Activated naive CD8-positive, alpha-beta T cell treated with anti-CD3 and anti-CD28 coated beads, Interleukin-2, amount 10 ng/mL, durations not matched to agents 7 days and 5 days (primary cell): ENCODE measurements around the gene MAEA. TPM values are rescaled to one million over a fixed set of nuclear protein-coding genes. Genes with fewer than 3 reads are reported as not detected.
"Not testable (repeated sequence)": the region's sequence is repeated elsewhere in the genome, so short reads cannot be mapped to it uniquely, and the experiment has no call there.

Experiments used
- ATAC-seq: fragments of 150-1000 bp; cut with Tn5 transposase; one replicate; pipeline ENCODE4 v1.10.0; 2021; ENCODE audit warnings: low read depth, moderate library complexity
- POLR2A ChIA-PET: fragments of 350-600 bp; sonication (Branson Sonifier 250); formaldehyde crosslinking; loops from one replicate; lab custom pipeline; 2021; ENCODE audit warnings: antibody characterized with exemption; lab: Charles Lee
- DNase-seq: peaks from one replicate; pipeline ENCODE4 v3.0.0; 2021
- H3K27ac Mint-ChIP-seq: one replicate; pipeline ENCODE4 v1.8.0; 2022; ENCODE audit warnings: mild to moderate bottlenecking, mixed read lengths
- H3K27me3 Mint-ChIP-seq: one replicate; pipeline ENCODE4 v1.8.0; 2022; ENCODE audit warnings: mild to moderate bottlenecking, moderate library complexity, mixed read lengths
- H3K36me3 Mint-ChIP-seq: one replicate; pipeline ENCODE4 v1.8.0; 2021; ENCODE audit warnings: mild to moderate bottlenecking, mixed read lengths
- H3K4me1 Mint-ChIP-seq: one replicate; pipeline ENCODE4 v1.8.0; 2021; ENCODE audit warnings: mixed read lengths
- H3K4me3 Mint-ChIP-seq: one replicate; pipeline ENCODE4 v1.8.0; 2022; ENCODE audit warnings: mild to moderate bottlenecking, moderate library complexity, mixed read lengths
- H3K9me3 Mint-ChIP-seq: one replicate; pipeline ENCODE4 v1.8.0; 2021; ENCODE audit warnings: mixed read lengths
- total RNA-seq, 2 experiments: library from RNA; stranded (reverse); gene quantifications; one replicate each; pipeline ENCODE4 v1.2.3, GENCODE V29; 2021

The MAEA gene
- total RNA-seq, 2 experiments from 2014 or later: 73.2 to 82.9 TPM

DNA sequence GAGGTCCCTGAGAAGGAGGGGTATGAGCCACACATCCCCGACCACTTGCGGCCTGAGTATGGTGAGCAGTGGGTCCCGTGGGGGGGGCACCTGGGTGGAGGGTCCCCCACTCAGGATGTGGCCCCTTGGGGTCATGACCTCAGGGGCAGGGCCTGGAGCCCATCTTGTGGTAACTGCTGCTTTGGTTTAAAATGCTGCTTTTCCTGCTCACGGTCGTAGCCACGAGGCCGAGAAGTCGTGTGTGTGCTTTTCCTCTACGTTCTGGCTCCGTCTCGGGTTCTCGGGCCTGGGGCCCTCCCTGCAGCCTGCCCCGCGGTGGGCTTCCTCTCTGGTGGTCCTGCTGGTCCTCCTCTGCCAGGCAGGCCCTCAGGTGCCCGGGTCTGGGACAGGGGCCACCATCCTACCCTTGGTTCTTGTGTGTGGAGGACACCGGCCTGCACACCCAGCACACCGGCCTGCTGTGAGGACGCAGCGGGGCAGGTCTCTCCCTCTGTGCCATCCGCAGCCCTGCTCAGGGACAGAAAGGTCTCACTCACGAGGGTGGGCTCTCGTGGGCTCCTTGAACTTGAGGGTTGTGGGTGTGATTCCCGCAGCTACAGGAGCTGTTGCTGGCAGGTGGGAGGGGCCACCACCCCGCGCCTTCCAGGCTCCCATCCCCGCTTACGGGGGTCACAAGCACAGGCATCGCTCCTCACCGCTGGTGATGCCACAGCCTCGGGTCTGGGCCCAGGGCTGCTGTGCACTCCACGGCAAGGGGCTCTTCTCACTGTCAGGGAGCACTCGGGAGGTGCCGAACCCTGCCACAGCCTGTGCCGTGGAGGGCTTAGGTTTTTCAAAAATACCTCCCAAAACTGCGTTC lies 76.9 kb downstream of the MAEA start:
- Mint-ChIP-seq H3K27ac (no peak overlapping the region), H3K36me3 (no peaks in the 10 kb centered on the region), H3K4me1 (no peaks in the 10 kb centered on the region), H3K27me3 (no peaks in the 10 kb centered on the region), H3K4me3 (no peak overlapping the region), H3K9me3 (no peaks in the 10 kb centered on the region)
- ATAC-seq (no peak), DNase-seq (peak; percentile 21)
- POLR2A ChIA-PET: no interaction called here

DNA sequence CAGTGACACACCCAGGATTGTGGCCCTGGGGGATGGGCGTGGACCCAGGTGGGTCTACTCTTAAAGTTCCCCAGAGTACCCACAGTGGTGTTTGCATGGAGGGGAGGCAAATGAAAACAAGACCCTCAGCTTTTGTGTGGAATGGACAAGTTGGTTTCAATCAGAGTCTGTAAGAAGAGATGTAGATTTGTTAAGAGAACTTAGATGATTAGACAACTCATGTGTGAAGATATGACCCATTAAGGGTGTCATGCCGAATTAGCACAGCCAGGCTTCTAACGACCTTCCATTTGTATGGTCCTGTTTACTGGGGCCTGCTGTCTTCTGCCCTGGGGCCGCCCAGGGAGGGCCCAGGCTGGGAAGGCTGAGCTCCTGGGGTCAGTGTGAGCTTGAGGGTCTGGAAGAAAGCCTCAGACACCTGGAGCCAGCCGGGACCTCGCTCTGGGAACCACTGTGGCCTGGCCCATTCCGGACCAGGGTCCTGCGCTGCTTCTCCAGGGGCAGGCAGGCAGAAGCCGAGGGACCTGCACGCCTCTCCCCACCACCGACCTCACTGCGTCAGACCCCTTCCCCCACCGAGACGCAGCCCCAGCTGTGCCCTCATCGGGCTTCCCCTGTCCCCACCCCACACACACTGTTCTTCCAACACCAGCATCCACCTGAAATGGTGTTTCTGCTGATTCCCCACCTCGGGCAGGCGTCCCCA lies 77.7 kb downstream of the MAEA start:
- H3K9me3 Mint-ChIP-seq: no peaks in the 10 kb centered on the region
- no peaks in the 10 kb centered on the region for H3K27me3 Mint-ChIP-seq
- no peaks in the 10 kb centered on the region for H3K4me1 Mint-ChIP-seq
- ATAC-seq: no peak
- no peak overlapping the region for H3K4me3 Mint-ChIP-seq
- no peak overlapping the region for H3K27ac Mint-ChIP-seq
- peak; percentile 21 for DNase-seq
- H3K36me3 Mint-ChIP-seq: no peaks in the 10 kb centered on the region
- POLR2A ChIA-PET: no interaction called here

DNA sequence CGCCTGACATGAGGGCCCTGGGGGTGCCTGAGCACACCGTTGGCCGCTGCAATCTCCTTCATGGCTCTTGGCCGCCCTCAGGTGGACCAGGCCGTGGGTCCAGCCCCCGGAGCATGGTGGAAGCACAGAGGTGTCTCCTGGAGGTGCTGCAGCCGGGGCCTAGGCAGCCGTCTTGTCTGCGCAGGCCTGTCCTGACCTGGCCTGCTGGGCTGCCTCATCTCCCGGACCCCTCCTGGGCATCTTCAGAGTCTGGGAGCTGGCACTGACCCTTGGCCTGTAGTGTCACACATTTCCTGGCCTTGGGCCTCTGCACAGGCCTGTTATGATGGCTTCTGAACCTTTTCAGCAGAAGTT lies 78.2 kb downstream of the MAEA start:
- H3K4me3 Mint-ChIP-seq: no peak overlapping the region
- no peaks in the 10 kb centered on the region for H3K36me3 Mint-ChIP-seq
- H3K9me3 Mint-ChIP-seq: no peaks in the 10 kb centered on the region
- no peaks in the 10 kb centered on the region for H3K27me3 Mint-ChIP-seq
- H3K27ac Mint-ChIP-seq: no peak overlapping the region
- peak; percentile 20 for DNase-seq
- POLR2A ChIA-PET: no interaction called here
- ATAC-seq: no peak
- H3K4me1 Mint-ChIP-seq: no peaks in the 10 kb centered on the region

DNA sequence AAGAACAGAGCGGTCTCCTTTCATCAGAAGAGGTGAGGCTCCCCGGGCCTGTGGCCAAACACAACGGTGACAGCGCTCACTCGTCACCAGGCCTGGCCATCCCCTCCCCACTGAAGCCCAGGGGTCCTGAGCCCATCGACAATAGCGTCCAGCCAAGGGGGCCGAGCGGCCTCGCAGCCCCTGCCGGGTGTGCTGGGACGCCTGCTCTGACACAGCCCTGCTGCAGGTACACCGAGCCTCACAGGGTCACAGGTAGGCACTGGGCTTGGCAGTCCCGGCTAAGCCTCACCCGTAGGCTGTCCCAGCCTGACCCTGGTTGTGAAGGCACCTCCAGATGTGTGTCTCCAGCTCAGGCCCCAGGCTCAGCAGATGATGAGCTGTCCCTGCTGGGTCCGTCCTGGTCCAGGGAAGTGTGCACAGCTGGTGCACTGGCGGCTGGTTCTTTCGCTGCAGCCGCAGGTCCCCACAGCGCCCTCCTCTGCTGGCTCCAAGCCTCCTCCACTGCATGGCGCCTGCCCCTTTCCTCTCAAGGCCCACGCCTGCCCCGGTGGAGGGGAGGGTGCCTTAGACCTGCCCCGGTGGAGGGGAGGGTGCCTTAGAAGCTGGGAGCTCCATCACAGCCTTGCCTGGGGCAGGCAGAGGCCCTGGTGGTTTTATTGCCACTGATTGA lies 78.9 kb downstream of the MAEA start:
- H3K36me3 Mint-ChIP-seq: no peaks in the 10 kb centered on the region
- H3K27me3 Mint-ChIP-seq: no peaks in the 10 kb centered on the region
- no peak overlapping the region for H3K4me3 Mint-ChIP-seq
- POLR2A ChIA-PET: no interaction called here
- no peaks in the 10 kb centered on the region for H3K9me3 Mint-ChIP-seq
- ATAC-seq (no peak), DNase-seq (peak; percentile 25)
- H3K4me1 Mint-ChIP-seq: no peaks in the 10 kb centered on the region
- H3K27ac Mint-ChIP-seq: no peak overlapping the region

DNA sequence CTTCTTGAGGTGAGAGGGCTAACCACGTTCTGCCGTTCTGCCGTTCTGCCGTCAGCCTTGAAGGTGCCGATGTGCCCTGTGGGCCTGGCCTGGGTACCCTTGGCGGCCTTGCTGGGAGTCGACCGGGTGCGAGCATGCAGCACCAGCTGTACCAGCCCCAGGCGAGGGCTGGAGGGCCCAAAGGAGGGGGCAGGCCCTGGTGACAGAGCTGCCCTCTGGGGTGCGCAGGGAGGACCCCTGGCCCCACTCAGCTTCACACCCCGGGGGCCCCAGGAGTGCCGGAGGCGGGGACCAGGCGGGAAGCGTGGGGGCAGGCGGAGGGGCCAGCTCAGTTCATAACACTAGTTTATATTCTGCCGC lies 79.4 kb downstream of the MAEA start:
- DNase-seq: no peak

DNA sequence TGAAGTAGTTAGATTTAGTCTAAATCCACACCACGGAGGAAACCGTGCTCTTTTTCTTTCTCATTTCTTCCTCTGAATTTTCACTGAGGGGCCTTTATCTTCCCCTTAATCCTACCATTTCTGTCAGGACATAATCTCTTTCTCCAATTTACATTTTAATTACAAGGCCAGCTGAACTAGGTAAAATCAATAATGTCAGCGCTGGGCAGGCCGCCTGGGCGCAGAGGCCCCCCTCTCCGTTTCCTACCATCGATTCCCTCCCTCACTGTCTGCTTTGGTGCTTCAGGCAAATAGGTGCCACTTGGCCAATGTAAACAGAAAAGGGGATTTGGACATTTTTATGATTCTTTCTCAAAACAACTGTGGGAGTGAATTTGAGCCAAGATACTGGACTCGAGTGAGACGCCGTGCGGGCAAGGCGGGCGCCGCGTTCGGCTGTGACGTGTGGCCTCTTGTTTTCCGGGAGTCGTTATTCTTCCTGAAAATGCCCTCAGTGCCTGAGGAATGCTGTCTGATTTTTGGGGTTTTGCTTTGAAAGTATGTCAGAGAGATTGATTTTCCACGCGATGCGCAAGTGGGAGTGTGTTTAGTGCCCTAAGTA lies 79.9 kb downstream of the MAEA start:
- no peak for DNase-seq
- Mint-ChIP-seq H3K27ac (no peak overlapping the region), H3K4me3 (no peak overlapping the region), H3K27me3 (no peaks in the 10 kb centered on the region), H3K36me3 (no peaks in the 10 kb centered on the region), H3K4me1 (no peaks in the 10 kb centered on the region), H3K9me3 (no peaks in the 10 kb centered on the region)
- ATAC-seq: no peak
- POLR2A ChIA-PET: no interaction called here

More for the DNA sequence above, 79.4 kb downstream of the MAEA start:
- POLR2A ChIA-PET: no interaction called here
- Mint-ChIP-seq H3K27me3 (no peaks in the 10 kb centered on the region), H3K4me1 (no peaks in the 10 kb centered on the region), H3K4me3 (no peak overlapping the region), H3K27ac (no peak overlapping the region), H3K36me3 (no peaks in the 10 kb centered on the region), H3K9me3 (no peaks in the 10 kb centered on the region)
- no peak for ATAC-seq

DNA sequence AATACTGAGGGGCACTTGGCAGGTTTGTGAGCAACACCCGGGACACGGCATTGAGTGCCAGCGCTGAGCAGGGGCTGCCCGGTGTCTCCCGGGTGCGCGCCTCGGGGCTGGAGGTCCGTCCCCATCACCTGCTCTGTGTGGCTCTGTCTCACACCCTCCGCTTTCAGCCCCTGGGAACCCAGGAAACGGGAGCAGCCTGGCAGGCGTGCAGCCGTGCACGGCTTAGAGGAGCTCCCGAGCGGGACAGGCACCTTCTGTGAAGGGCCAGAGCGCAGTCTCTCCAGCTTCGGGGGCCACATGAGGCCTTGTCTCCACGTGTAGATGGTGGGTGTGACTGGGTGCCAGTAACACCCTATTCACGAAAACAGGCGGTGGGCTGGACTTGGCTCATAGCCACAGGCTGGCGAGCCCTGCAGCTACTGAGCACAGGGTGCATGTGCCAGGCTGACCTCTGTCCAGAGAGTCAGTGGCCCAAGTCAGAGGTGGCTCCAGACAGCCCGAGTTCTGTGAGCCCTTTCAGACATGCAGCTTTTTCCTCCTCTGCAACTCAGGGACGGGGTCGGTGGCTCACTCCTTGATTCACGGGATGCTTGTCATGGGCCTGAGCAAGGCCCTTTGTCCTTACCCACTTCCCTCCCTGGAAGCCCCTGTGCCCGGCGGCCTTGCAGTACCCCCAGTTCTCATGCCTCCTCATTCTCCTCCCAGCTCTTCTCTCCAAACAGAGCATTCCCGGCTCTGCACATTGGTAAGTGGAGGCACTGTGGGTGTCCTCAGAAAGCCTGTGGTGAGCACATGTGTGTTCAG lies 80.8 kb downstream of the MAEA start:
- no peaks in the 10 kb centered on the region for H3K9me3 Mint-ChIP-seq
- peak; percentile 15 for DNase-seq
- H3K4me1 Mint-ChIP-seq: no peaks in the 10 kb centered on the region

DNA sequence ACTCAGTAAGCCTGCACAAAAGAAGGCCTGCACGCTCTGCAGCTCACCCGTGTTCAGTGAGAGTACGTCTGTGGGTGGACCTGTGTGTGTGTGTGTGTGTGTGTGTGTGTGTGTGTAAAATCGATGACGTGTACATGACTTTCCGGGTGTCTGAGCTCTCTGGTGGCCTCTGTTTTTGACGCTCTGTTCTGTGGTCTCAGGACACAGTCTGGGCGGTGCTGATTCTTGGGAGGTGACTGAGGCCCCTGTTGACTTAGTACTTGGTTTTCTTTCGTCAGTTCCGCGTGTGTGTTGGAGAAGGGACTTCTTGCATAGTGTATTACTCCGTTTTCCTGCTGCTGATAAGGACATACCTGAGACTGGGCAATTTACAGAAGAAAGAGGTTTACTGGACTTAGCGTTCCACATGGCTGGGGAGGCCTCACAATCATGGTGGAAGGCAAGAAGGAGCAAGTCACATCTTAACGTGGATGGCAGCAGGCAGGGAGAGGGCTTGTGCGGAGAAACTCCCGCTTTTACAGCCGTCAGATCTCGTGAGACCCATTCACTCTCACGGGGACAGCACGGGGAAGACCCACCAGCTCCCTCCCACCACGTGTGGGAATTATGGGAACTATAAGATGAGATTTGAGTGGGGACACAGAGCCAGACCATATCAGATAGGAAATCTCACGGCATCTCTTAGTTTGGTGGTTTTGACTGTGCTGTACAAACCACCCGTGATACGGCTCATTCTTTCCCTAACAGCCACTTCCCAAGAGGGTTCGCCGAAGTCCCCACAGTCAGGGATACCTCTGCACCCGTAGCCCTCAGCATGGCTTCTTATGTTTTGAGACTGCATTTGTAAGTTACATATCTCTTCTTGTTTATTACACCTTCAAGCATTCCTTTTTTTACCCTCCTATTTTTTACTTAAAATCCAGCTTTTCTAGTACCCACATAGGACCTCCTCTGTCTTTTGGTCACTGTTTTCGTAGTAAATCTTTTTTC lies 81.8 kb downstream of the MAEA start:
- H3K27ac Mint-ChIP-seq: no peak overlapping the region
- no peaks in the 10 kb centered on the region for H3K4me1 Mint-ChIP-seq
- no peak overlapping the region for H3K4me3 Mint-ChIP-seq
- DNase-seq: peak; percentile 4
- ATAC-seq: no peak
- H3K36me3 Mint-ChIP-seq: no peaks in the 10 kb centered on the region
- H3K9me3 Mint-ChIP-seq: no peaks in the 10 kb centered on the region
- H3K27me3 Mint-ChIP-seq: no peaks in the 10 kb centered on the region
- POLR2A ChIA-PET: no interaction called here

More for the DNA sequence above, 80.8 kb downstream of the MAEA start:
- Mint-ChIP-seq H3K27ac (no peak overlapping the region), H3K36me3 (no peaks in the 10 kb centered on the region), H3K27me3 (no peaks in the 10 kb centered on the region), H3K4me3 (no peak overlapping the region)
- ATAC-seq: no peak
- POLR2A ChIA-PET: no interaction called here

DNA sequence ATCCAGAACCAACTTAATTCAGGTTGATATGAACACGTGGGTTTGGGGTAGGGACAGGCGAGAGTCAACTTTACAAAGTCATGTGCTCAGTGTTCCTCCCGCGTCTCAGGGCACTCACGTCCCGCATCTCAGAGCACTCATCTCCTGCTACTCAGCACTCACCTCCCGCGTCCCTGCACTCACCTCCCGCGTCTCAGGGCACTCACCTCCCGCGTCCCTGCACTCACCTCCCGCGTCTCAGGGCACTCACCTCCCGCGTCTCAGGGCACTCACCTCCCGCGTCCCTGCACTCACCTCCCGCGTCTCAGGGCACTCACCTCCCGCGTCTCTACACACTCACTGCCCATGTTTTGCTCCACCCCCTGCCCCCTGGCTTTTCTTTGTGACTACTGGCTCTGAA lies 82.9 kb downstream of the MAEA start:
- peak; percentile 5 for DNase-seq
- ATAC-seq, H3K27me3 Mint-ChIP-seq, H3K27ac Mint-ChIP-seq, H3K36me3 Mint-ChIP-seq, H3K4me1 Mint-ChIP-seq, H3K4me3 Mint-ChIP-seq, H3K9me3 Mint-ChIP-seq, POLR2A ChIA-PET: not testable (repeated sequence)

DNA sequence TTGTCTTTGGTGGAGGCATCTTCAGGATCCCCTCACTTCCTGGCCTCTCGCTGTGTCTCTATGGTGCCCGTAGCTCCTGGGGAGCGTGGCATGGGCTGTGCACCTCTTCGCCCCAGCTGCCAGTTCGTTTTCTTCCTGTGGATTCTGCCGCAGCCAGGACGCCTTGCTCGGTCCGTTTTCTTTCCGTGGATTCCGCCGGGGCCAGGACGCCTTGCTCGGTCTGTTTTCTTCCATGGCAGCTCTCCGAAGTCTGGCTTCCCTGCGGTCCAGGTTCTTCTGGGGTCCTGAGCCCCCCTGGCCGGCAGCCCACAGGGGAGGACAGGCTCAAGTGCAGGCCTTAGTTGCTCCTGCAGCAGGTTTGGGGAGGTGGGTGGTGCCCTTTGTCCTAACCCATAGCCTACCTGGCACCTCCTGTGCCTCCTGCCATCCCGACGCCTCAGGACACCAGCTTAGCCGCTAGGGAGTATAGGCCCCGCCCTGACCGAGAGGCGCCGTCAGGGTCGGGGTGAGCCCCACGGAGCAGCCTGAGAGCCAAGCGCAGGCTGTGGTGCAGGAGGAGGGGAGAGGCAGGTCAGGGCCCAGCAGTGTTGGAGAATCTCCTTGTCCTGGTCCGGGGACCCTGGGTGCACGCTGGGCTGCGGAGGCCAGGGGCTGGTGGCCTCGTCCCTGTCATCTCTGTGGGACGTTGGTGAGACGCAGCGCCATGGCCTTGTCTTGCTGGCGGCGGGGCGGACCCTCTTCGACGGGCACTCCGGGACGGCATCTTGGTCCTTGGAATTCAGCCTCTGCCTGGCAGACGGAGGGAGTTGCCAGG lies 84.4 kb downstream of the MAEA start:
- H3K27me3 Mint-ChIP-seq: no peaks in the 10 kb centered on the region
- no peaks in the 10 kb centered on the region for H3K9me3 Mint-ChIP-seq
- no peak overlapping the region for H3K27ac Mint-ChIP-seq
- no peak overlapping the region for H3K4me3 Mint-ChIP-seq
- no peaks in the 10 kb centered on the region for H3K4me1 Mint-ChIP-seq
- no peak for ATAC-seq
- DNase-seq: peak; percentile 22
- POLR2A ChIA-PET: no interaction called here
- no peaks in the 10 kb centered on the region for H3K36me3 Mint-ChIP-seq

DNA sequence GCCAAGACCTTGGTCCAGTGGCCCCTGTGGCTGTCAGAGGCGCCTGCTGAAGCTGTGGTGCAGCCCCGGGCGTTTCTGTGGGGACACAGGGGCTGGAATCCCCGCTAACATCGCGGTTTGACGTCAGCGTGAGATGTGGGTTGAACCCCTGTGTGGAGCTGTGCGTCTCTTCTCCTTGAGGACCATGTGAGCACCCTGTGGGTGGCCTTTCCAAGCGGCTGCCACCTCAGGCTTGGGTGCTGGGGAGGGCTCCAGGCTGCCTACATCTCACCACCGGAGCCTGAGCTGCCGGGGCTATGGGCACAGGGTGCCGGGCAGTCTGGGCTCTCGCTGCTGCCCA lies 85.0 kb downstream of the MAEA start:
- POLR2A ChIA-PET: no interaction called here
- Mint-ChIP-seq H3K27me3 (no peaks in the 10 kb centered on the region), H3K4me3 (no peak overlapping the region), H3K36me3 (no peaks in the 10 kb centered on the region), H3K4me1 (no peaks in the 10 kb centered on the region), H3K9me3 (no peaks in the 10 kb centered on the region), H3K27ac (no peak overlapping the region)
- no peak for DNase-seq
- no peak for ATAC-seq
